Body of pancreas (tissue), 4 donors: ENCODE measurements around the gene DYRK1A. TPM values are rescaled to one million over a fixed set of nuclear protein-coding genes. Genes with fewer than 3 reads are reported as not detected.

Source experiments
- ATAC-seq: fragments of 150-250 bp; one replicate; pipeline ENCODE4 v1.9.1; 2016
- DNase-seq, 4 donors: peaks; one replicate each; pipeline ENCODE4 v3.0.0-alpha.2; 2019
- H3K27ac ChIP-seq, 4 donors: fragments of 200-600 bp; sonication (generic); 1 replicate in 3 of 4; 2 replicates in 1 of 4; pipeline versions ENCODE4 v1.5.1 to v1.6.1; 2016 to 2019; ENCODE audit warnings: mild to moderate bottlenecking in 1 of 4, mixed read lengths in 1 of 4, moderate library complexity in 1 of 4
- H3K27me3 ChIP-seq, 2 donors: fragments of 200-600 bp; sonication (generic); one replicate each; pipeline ENCODE4 v1.6.0; 2016; ENCODE audit warnings: mild to moderate bottlenecking in 1 of 2
- H3K36me3 ChIP-seq, 2 donors: fragments of 200-600 bp; sonication (generic); replicated peaks in 1 of 2; 2 replicates each; pipeline ENCODE4 v1.5.1; 2016; ENCODE audit warnings: low read depth in 2 of 2; ENCODE audit not compliant: insufficient read depth in 1 of 2
- H3K4me1 ChIP-seq: fragments of 200-600 bp; sonication (generic); one replicate; pipeline ENCODE4 v1.6.0; 2016
- H3K4me3 ChIP-seq, 2 donors: fragments of 200-600 bp; sonication (generic); 1 replicate in 1 of 2; 2 replicates in 1 of 2; pipeline ENCODE4 v1.5.1; 2016 to 2019
- H3K9me3 ChIP-seq, 3 donors: fragments of 200-600 bp; sonication (generic); 1 replicate in 2 of 3; 2 replicates in 1 of 3; pipeline ENCODE4 v1.5.1; 2016
- POLR2A ChIP-seq, 3 donors: fragments of 450-650 bp; IDR thresholded peaks; one replicate each; pipeline ENCODE4 v1.6.1; 2016; ENCODE audit warnings: antibody characterized with exemption in 3 of 3, mild to moderate bottlenecking in 2 of 3
- WGBS, 2 donors: methylation state at CpG; one replicate each; pipeline ENCODE4 v1.1.5; 2017; 5-methylcytosine and 5-hydroxymethylcytosine counted together
- intact Hi-C: fragments of 100-400 bp; cut with DNase I; formaldehyde crosslinking; loops from one replicate; pipeline ENCODE4 v1.15.1; 2023
- total RNA-seq, 2 donors: library from RNA; depleted of rRNA; stranded (reverse); fragments of >200 nt; gene quantifications; one replicate each; pipeline ENCODE4 v1.1.0, GENCODE V29; 2016
- TF ChIP-seq, protein P1 (sequence below), 7 experiments: fragments of 450-650 bp in 4 of 7; fragments of 200-600 bp in 3 of 7; sonication (generic) in 3 of 7; IDR thresholded peaks; one replicate each; pipeline ENCODE4 v1.5.1; 2016 to 2019; ENCODE audit warnings: antibody characterized with exemption in 7 of 7

The DYRK1A gene
- total RNA-seq, 2 donors from 2014 or later: 42.5 to 44.1 TPM

DNA sequence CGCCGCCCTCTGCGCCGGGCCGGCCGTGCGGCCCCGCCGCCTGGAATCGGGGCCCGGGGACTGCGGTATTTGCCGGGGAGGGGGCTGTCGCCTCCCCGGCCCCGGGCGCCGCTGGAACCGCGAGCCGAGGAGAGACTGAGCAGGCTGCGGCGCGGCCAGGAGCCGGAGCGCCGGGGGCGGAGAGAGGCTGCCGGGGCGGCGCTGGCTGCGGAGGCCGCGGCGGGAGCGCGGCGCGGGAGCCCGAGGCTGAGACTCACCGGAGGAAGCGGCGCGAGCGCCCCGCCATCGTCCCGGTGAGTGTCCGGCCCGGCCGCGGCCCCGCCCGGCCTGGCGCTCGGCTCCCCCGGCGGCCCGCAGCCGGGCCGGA is 746 bp downstream of the DYRK1A start:
- Histone ChIP-seq H3K27ac (peak overlapping the region; percentile 99 to 100 (median 100)), H3K27me3 (no peaks in the 10 kb centered on the region), H3K4me3 (peak overlapping the region; percentile 82 to 88), H3K36me3 (no peaks in the 10 kb centered on the region), H3K9me3 (no peaks in the 10 kb centered on the region), H3K4me1 (peaks cover 45% of the 10 kb centered on the region)
- intact Hi-C loops: no loop called here
- 0% methylated on average over 44 of the region's 61 CpGs; no CpG with 5 or more reads in 1 of the 2 donors for WGBS, 2 donors
- peak; percentile 1 for ATAC-seq
- TF ChIP-seq POLR2A (IDR thresholded peaks at IDR 0.05): no peak
- TF ChIP-seq, protein P1, sequence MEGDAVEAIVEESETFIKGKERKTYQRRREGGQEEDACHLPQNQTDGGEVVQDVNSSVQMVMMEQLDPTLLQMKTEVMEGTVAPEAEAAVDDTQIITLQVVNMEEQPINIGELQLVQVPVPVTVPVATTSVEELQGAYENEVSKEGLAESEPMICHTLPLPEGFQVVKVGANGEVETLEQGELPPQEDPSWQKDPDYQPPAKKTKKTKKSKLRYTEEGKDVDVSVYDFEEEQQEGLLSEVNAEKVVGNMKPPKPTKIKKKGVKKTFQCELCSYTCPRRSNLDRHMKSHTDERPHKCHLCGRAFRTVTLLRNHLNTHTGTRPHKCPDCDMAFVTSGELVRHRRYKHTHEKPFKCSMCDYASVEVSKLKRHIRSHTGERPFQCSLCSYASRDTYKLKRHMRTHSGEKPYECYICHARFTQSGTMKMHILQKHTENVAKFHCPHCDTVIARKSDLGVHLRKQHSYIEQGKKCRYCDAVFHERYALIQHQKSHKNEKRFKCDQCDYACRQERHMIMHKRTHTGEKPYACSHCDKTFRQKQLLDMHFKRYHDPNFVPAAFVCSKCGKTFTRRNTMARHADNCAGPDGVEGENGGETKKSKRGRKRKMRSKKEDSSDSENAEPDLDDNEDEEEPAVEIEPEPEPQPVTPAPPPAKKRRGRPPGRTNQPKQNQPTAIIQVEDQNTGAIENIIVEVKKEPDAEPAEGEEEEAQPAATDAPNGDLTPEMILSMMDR (IDR thresholded peaks at IDR 0.05): no peak
- peak in 3 of 4 donors; percentile 33 to 47 (median 44) for DNase-seq

DNA sequence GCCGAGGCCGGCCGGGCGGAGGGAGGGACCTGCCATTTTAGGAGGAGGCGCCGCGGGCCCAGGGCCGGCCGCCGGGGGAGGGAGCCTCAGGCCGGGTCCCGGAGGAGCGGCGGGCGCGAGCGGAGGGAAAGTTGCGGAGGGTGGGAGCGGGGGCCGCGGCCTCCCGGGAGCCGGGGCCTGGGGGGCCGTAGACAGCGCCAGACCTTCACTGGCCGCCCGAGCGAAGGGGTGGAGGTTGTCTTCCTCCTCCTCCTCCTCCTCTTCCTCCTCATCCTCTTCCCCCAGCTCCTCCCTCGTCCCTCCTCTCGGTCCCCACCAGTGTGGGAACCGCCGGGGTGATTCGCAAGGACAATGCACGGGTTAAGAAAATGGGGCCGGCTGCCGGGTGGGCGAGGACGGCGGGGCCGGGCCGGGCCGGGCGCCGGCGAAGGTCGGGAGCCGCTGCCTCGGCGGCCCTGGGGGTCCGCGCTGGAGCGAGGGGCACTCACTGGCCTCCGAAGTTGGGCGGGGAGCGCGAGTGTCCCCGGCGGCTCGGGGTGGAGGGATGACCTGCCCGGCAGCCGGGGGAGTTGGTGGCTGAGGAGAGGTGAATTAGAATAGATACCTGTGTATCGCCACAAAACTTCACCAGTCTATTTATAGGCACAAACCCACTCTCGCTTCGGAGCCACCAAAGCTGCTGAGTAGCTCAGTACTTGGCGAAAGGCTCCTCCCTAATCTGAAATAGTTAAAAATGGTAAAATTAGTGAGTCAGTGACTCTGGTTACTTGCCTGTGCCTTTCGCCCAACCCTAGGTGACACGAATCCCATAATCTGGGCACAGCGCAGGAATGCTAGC is 1.3 kb downstream of the DYRK1A start:
- Histone ChIP-seq H3K4me3 (peak overlapping the region; percentile 69 to 88), H3K4me1 (peaks cover 48% of the 10 kb centered on the region)
- DNase-seq: peak; percentile 33 to 40 (median 34)

DNA sequence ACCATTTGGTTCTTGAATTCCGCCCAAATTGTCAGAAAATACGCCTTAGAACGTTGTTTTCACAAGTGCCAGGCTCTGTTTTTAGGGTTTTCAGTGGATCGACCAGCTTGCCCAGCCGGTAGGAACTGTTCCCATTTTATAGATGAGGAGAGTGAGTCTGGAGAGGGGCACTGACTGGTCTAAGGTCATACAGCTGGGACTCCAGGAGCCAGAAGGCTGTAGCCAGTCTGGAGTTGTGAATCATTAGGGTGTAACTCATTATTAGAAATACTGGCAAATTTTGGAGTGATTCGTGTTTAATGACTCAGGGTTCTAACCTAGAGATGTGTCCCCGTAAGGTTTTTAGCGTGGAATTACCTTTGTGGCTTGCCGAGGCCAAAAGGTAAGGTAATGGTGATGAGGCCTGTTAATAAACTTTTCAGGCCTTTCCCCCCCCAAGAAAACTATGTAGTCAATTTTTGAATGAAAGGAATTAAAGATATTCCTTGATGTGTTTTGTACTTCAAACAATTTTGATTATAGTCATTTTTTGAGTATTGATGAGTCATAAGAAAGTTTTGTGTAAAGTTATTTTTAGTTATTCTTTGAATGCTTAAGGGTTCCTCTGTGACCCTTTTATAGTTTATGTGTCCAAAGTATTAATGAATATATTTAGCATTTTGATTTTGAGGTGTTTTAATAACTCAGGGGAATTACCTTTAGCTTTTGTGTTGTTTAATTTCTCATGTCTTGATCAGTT is 2.1 kb downstream of the DYRK1A start:
- TF ChIP-seq, protein P1 (IDR thresholded peaks at IDR 0.05): no peak
- peak in 2 of 3 donors; percentile 2 to 4 for TF ChIP-seq POLR2A (IDR thresholded peaks at IDR 0.05)
- DNase-seq: no peak
- H3K4me3 ChIP-seq: peak overlapping the region; percentile 69 to 88
- 1 to 4% methylated on average over 9 of the region's 9 CpGs for whole genome bisulfite sequencing, 2 donors
- H3K9me3 ChIP-seq: no peaks in the 10 kb centered on the region
- no peak for ATAC-seq
- H3K36me3 ChIP-seq: no peaks in the 10 kb centered on the region
- intact Hi-C loops: no loop called here
- no peaks in the 10 kb centered on the region for H3K27me3 ChIP-seq
- H3K4me1 ChIP-seq: peaks cover 56% of the 10 kb centered on the region
- peak overlapping the region; percentile 99 to 100 (median 100) for H3K27ac ChIP-seq

More for the DNA sequence above, 1.3 kb downstream of the DYRK1A start:
- peak in 2 of 3 donors; percentile 22 to 28 for TF ChIP-seq POLR2A (IDR thresholded peaks at IDR 0.05)
- TF ChIP-seq, protein P1 (IDR thresholded peaks at IDR 0.05): no peak
- no peaks in the 10 kb centered on the region for H3K27me3 ChIP-seq
- peak overlapping the region; percentile 99 to 100 (median 100) for H3K27ac ChIP-seq
- WGBS, 2 donors: 0 to 1% methylated on average over 16 to 68 of the region's 68 CpGs
- intact Hi-C loops: no loop called here
- H3K9me3 ChIP-seq: no peaks in the 10 kb centered on the region
- no peaks in the 10 kb centered on the region for H3K36me3 ChIP-seq
- ATAC-seq: peak; percentile 6

GRCh38 chr21:37369307-37369854 is 2.8 kb downstream of the DYRK1A start:
- WGBS, 2 donors: 23 to 27% methylated on average over 3 of the region's 3 CpGs
- TF ChIP-seq, protein P1 (IDR thresholded peaks at IDR 0.05): no peak
- TF ChIP-seq POLR2A (IDR thresholded peaks at IDR 0.05): no peak
- ATAC-seq: no peak
- H3K36me3 ChIP-seq: no peaks in the 10 kb centered on the region
- H3K4me3 ChIP-seq: no peak overlapping the region
- H3K27me3 ChIP-seq: no peaks in the 10 kb centered on the region
- no peak for DNase-seq
- peaks cover 62% of the 10 kb centered on the region for H3K4me1 ChIP-seq
- H3K9me3 ChIP-seq: no peaks in the 10 kb centered on the region
- peak overlapping the region in 2 of 4 donors; percentile 99 to 100 for H3K27ac ChIP-seq
- intact Hi-C loops: no loop called here
